CD14-positive monocyte (primary cell): ENCODE results near the gene PLCH2. TPM values are rescaled to one million over a fixed set of nuclear protein-coding genes. Genes with fewer than 3 reads are reported as not detected.
A peak's percentile ranks its signal among the peaks of the same experiment; 100 is the strongest.

Experiments used
- DNase-seq, 3 donors: peaks; one replicate each; pipeline ENCODE4 v3.0.0-alpha.2; 2011 to 2022
- H2AFZ ChIP-seq: 2 replicates; pipeline ENCODE4 v1.6.0; 2012; ENCODE audit warnings: mild to moderate bottlenecking, low read depth, low read length, inconsistent platforms; ENCODE audit not compliant: insufficient read depth, poor library complexity, severe bottlenecking
- H3K27ac ChIP-seq, 2 donors: 1 replicate in 1 of 2; 2 replicates in 1 of 2; pipeline ENCODE4 v1.5.1; 2012 to 2013; ENCODE audit warnings: low read length in 2 of 2, control low read depth in 1 of 2, inconsistent platforms in 1 of 2, low read depth in 1 of 2, mild to moderate bottlenecking in 1 of 2
- H3K27me3 ChIP-seq, 2 donors: one replicate each; pipeline versions ENCODE4 v1.6.0 to v1.6.1; 2011 to 2013; ENCODE audit warnings: low read length in 2 of 2; ENCODE audit not compliant: control insufficient read depth in 2 of 2, insufficient read depth in 2 of 2
- H3K36me3 ChIP-seq, 2 donors: replicated peaks in 1 of 2; 1 replicate in 1 of 2; 2 replicates in 1 of 2; pipeline versions ENCODE4 v1.5.1 to v1.6.1; 2012 to 2013; ENCODE audit warnings: low read length in 2 of 2, control low read depth in 1 of 2, inconsistent platforms in 1 of 2, mild to moderate bottlenecking in 1 of 2; ENCODE audit not compliant: insufficient read depth in 2 of 2, control insufficient read depth in 1 of 2
- H3K4me1 ChIP-seq, 2 donors: 1 replicate in 1 of 2; 2 replicates in 1 of 2; pipeline versions ENCODE4 v1.5.1 to v1.6.1; 2012 to 2013; ENCODE audit warnings: low read length in 2 of 2, control low read depth in 1 of 2, inconsistent platforms in 1 of 2, mild to moderate bottlenecking in 1 of 2, moderate library complexity in 1 of 2; ENCODE audit not compliant: insufficient read depth in 2 of 2, control insufficient read depth in 1 of 2
- H3K4me2 ChIP-seq: replicated peaks from 2 replicates; pipeline ENCODE3; 2012; ENCODE audit warnings: low read length, moderate library complexity, mild to moderate bottlenecking; ENCODE audit not compliant: poor library complexity, severe bottlenecking; ENCODE audit errors: extremely low read depth
- H3K4me3 ChIP-seq, 3 experiments: fragments of 200-600 bp in 1 of 3; sonication (generic) in 1 of 3; replicated peaks in 1 of 3; 1 replicate in 2 of 3; 2 replicates in 1 of 3; pipeline ENCODE4 v1.5.1; 2011 to 2013; ENCODE audit warnings: low read length in 3 of 3, mild to moderate bottlenecking in 3 of 3, control low read depth in 2 of 3, low read depth in 2 of 3, inconsistent platforms in 1 of 3, moderate library complexity in 1 of 3
- H3K79me2 ChIP-seq: 2 replicates; pipeline ENCODE4 v1.6.0; 2012; ENCODE audit warnings: mild to moderate bottlenecking, control low read depth, inconsistent platforms, low read length, moderate library complexity; ENCODE audit not compliant: insufficient read depth
- H3K9ac ChIP-seq: 2 replicates; pipeline ENCODE4 v1.6.0; 2017; ENCODE audit warnings: low read length, mild to moderate bottlenecking; ENCODE audit not compliant: insufficient read depth, poor library complexity, severe bottlenecking
- H3K9me3 ChIP-seq, 2 donors: replicated peaks in 1 of 2; 1 replicate in 1 of 2; 2 replicates in 1 of 2; pipeline versions ENCODE4 v1.5.1 to v1.6.1; 2012 to 2013; ENCODE audit warnings: low read length in 2 of 2, control low read depth in 1 of 2; ENCODE audit not compliant: control insufficient read depth in 1 of 2, insufficient read depth in 1 of 2
- H4K20me1 ChIP-seq: 2 replicates; pipeline ENCODE4 v1.6.0; 2012; ENCODE audit warnings: mild to moderate bottlenecking, low read length, control low read depth, moderate library complexity; ENCODE audit not compliant: insufficient read depth
- H3K27ac Mint-ChIP-seq, 7 donors: one replicate each; pipeline ENCODE4 v1.8.0; 2020; ENCODE audit warnings: mild to moderate bottlenecking in 7 of 7, mixed read lengths in 7 of 7, moderate library complexity in 6 of 7, inconsistent platforms in 2 of 7
- H3K27me3 Mint-ChIP-seq, 3 donors: one replicate each; pipeline ENCODE4 v1.8.0; 2021 to 2022; ENCODE audit warnings: low read depth in 3 of 3, mild to moderate bottlenecking in 3 of 3, mixed read lengths in 3 of 3, moderate library complexity in 3 of 3, inconsistent platforms in 1 of 3
- H3K36me3 Mint-ChIP-seq, 2 donors: one replicate each; pipeline ENCODE4 v1.8.0; 2020; ENCODE audit warnings: mixed read lengths in 2 of 2, inconsistent platforms in 1 of 2, mild to moderate bottlenecking in 1 of 2
- H3K4me1 Mint-ChIP-seq: one replicate; pipeline ENCODE4 v1.8.0; 2020; ENCODE audit warnings: mild to moderate bottlenecking, mixed read lengths
- H3K4me3 Mint-ChIP-seq, 2 donors: one replicate each; pipeline ENCODE4 v1.8.0; 2020; ENCODE audit warnings: mild to moderate bottlenecking in 2 of 2, mixed read lengths in 2 of 2, moderate library complexity in 1 of 2
- H3K9me3 Mint-ChIP-seq, 7 donors: one replicate each; pipeline ENCODE4 v1.8.0; 2020 to 2022; ENCODE audit warnings: mixed read lengths in 7 of 7, mild to moderate bottlenecking in 6 of 7, moderate library complexity in 6 of 7, inconsistent platforms in 2 of 7
- WGBS: methylation state at CpG from one replicate; pipeline ENCODE4 v1.1.5; 2013; ENCODE audit warnings: missing lambda C conversion rate; ENCODE audit not compliant: insufficient coverage; 5-methylcytosine and 5-hydroxymethylcytosine counted together
- intact Hi-C, 2 donors: fragments of 100-400 bp; cut with micrococcal nuclease; formaldehyde crosslinking; loops; one replicate each; pipeline versions ENCODE4 v1.15.0 to v1.15.1; 2023
- polyA plus RNA-seq, 3 donors: library from polyadenylated mRNA; depleted of rRNA in 1 of 3; unstranded in 2 of 3; stranded (reverse) in 1 of 3; fragments of 300-500 nt in 2 of 3; fragments of >200 nt in 1 of 3; fragmentation: Illumina TruSeq in 2 of 3; gene quantifications; 1 replicate in 2 of 3; 2 replicates in 1 of 3; pipeline ENCODE4 v1.2.3, GENCODE V29; 2012 to 2021
- TF ChIP-seq, protein P1 (sequence below): fragments of 200-600 bp; IDR thresholded peaks from one replicate; pipeline ENCODE4 v1.8.0; 2022; ENCODE audit warnings: antibody characterized with exemption, mild to moderate bottlenecking

Gene PLCH2
- polyA plus RNA-seq, 3 donors: 1.2 TPM; not detected in 2

DNA sequence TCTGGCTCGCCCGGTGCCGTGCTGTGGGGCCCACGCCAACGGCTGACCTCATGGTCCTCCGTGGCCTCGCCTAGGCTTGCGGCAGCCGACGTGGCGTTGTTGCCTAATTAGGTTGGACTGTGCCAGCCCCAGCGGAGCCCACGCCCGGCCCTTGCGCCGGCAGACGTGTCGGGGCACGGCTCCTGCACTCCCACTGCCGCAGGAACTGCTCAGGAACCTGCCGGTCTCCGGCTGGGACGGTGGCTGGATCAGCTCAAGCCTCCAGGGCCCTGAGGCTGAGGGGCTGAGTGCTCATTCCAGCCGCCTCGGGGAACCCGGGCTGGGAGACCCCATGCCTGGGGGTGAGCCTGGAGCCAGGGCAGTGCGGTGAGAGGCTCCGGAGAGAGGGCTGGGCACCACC lies 47.6 kb upstream of the PLCH2 start:
- Histone ChIP-seq H3K79me2 (no peaks in the 10 kb centered on the region), H3K4me2 (no peak overlapping the region), H2AFZ (no peak overlapping the region), H3K27ac (no peak overlapping the region), H3K4me3 (no peak overlapping the region), H3K9ac (no peak overlapping the region), H3K4me1 (no peaks in the 10 kb centered on the region), H3K27me3 (no peaks in the 10 kb centered on the region), H4K20me1 (no peaks in the 10 kb centered on the region), H3K9me3 (peaks cover 0 to 17% of the 10 kb centered on the region in 2 donors), H3K36me3 (no peaks in the 10 kb centered on the region)
- no peak for DNase-seq
- Mint-ChIP-seq H3K27me3 (peaks cover 6 to 12% (median 8%) of the 10 kb centered on the region in 3 donors), H3K4me1 (no peaks in the 10 kb centered on the region), H3K27ac (no peak overlapping the region), H3K9me3 (peaks cover 12 to 17% (median 16%) of the 10 kb centered on the region in 7 donors), H3K4me3 (no peak overlapping the region), H3K36me3 (no peaks in the 10 kb centered on the region)
- 95% methylated on average over 28 of the region's 28 CpGs for WGBS
- intact Hi-C loops: no loop called here
- TF ChIP-seq, protein P1, sequence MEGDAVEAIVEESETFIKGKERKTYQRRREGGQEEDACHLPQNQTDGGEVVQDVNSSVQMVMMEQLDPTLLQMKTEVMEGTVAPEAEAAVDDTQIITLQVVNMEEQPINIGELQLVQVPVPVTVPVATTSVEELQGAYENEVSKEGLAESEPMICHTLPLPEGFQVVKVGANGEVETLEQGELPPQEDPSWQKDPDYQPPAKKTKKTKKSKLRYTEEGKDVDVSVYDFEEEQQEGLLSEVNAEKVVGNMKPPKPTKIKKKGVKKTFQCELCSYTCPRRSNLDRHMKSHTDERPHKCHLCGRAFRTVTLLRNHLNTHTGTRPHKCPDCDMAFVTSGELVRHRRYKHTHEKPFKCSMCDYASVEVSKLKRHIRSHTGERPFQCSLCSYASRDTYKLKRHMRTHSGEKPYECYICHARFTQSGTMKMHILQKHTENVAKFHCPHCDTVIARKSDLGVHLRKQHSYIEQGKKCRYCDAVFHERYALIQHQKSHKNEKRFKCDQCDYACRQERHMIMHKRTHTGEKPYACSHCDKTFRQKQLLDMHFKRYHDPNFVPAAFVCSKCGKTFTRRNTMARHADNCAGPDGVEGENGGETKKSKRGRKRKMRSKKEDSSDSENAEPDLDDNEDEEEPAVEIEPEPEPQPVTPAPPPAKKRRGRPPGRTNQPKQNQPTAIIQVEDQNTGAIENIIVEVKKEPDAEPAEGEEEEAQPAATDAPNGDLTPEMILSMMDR: no peak

DNA sequence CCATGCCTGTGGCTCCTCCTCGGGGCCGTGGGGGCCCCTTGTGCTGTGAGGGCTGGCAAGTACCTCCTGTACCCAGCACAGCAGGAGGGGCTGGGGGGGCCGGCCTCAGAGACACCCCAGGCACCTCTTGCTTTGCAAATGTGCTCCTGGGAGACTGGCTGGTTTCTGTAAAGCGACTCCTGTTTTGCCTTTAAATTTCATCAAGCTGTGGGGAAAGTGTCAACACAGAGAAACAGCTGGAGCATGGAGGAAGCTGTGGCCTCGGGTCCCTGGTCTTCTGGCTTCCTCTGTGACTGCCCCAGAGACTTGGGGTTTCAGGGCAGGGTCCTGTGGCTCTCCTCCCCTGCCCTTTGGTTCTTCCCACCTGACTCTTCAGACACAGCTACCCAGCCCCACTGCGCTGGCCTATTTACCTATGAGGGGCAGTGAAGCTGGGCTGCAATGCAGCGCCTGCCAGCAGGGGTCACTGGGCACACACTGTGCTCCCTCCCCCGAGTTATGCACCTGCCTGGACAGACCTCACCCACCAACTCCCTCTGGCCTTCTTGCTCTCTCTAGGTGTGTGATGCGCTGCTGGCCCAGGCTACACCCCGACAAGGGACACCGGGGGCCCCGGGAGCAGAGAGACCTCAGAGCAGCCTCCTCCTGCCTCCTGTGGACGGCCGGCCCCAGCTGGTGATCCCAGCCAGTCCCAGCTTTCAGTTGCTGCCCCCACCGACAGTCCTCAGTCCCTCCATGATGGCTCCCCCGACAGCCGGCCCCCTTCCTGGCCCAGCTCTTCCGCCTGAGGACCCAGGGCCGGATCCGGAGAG lies 46.1 kb upstream of the PLCH2 start:
- Mint-ChIP-seq H3K27ac (no peak overlapping the region), H3K4me1 (no peaks in the 10 kb centered on the region), H3K9me3 (peaks cover 11 to 15% (median 13%) of the 10 kb centered on the region in 7 donors), H3K36me3 (no peaks in the 10 kb centered on the region), H3K27me3 (peaks cover 6 to 17% (median 9%) of the 10 kb centered on the region in 3 donors), H3K4me3 (no peak overlapping the region)
- WGBS: 75% methylated on average over 18 of the region's 20 CpGs
- no peaks in the 10 kb centered on the region for H3K79me2 ChIP-seq
- peaks cover 0 to 13% of the 10 kb centered on the region in 2 donors for H3K9me3 ChIP-seq
- no peaks in the 10 kb centered on the region for H3K36me3 ChIP-seq
- no peak overlapping the region for H3K4me3 ChIP-seq
- no peak for DNase-seq
- no peak overlapping the region for H3K9ac ChIP-seq
- H3K27ac ChIP-seq: no peak overlapping the region
- H3K27me3 ChIP-seq: no peaks in the 10 kb centered on the region
- H3K4me2 ChIP-seq: no peak overlapping the region
- no peak overlapping the region for H2AFZ ChIP-seq
- TF ChIP-seq, protein P1: peak; percentile 25
- H3K4me1 ChIP-seq: no peaks in the 10 kb centered on the region
- no peaks in the 10 kb centered on the region for H4K20me1 ChIP-seq
- intact Hi-C loops: no loop called here
